PC-9 (cell line): ENCODE results near the gene ZDHHC3.

Experiments
- EZH2 ChIP-seq: fragments of 200-600 bp; sonication (generic); IDR thresholded peaks from 2 replicates; pipeline ENCODE4 v1.8.0; 2017; ENCODE audit warnings: antibody characterized with exemption, low read depth
- TF ChIP-seq, protein P1 (sequence below): fragments of 200-600 bp; sonication (generic); conservative IDR thresholded peaks from 2 replicates; pipeline ENCODE4 v1.6.1; 2017; ENCODE audit warnings: mixed run types, antibody characterized with exemption, mild to moderate bottlenecking, moderate library complexity

DNA sequence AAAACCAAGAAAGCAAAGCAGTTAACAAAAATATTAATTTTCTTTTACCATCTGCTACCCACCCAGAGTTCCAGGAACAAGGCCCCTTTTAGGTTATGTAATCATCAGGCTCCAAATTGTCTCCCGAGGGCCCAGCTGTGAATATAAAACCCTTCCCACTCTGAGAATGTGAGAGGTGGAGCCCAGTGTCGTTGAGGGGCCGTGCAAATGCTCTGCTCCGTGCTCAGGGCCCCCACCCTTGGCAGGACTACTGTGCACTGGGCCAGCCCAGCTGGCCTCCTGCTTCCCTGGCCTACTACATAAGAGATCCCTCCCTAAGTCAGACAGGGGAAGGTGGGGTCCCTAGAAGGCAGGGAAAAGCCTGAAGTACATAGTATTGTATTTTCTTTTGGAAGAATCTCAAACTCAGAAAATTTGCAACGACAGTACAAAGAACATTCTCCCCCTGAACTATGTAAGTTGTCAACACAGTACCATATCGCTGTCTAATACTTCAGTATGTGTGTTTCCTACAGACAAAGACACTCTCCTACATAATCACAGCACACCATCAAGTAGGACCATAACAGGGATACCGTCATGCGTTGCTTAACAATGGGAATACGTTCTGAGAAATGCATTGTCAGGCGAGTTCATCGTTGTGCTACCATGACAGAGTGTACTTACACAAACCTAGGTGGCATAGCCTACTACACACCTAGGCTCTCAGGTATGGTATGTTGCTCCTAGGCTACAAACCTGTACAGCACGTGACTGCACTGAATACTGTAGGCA lies 45.7 kb upstream of the ZDHHC3 start:
- TF ChIP-seq EZH2, result no peak
- TF ChIP-seq, protein P1, sequence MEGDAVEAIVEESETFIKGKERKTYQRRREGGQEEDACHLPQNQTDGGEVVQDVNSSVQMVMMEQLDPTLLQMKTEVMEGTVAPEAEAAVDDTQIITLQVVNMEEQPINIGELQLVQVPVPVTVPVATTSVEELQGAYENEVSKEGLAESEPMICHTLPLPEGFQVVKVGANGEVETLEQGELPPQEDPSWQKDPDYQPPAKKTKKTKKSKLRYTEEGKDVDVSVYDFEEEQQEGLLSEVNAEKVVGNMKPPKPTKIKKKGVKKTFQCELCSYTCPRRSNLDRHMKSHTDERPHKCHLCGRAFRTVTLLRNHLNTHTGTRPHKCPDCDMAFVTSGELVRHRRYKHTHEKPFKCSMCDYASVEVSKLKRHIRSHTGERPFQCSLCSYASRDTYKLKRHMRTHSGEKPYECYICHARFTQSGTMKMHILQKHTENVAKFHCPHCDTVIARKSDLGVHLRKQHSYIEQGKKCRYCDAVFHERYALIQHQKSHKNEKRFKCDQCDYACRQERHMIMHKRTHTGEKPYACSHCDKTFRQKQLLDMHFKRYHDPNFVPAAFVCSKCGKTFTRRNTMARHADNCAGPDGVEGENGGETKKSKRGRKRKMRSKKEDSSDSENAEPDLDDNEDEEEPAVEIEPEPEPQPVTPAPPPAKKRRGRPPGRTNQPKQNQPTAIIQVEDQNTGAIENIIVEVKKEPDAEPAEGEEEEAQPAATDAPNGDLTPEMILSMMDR, result no peak
